ENCODE measurements around the gene PARD3B. TPM values are rescaled to one million over a fixed set of nuclear protein-coding genes. Genes with fewer than 3 reads are reported as not detected.

The PARD3B gene
- total and polyA plus RNA-seq, 2 of the 13 experiments (the other 11 are each of a cell fraction or from before 2014, with no cell fraction given): 0.71 to 2.3 TPM

DNA sequence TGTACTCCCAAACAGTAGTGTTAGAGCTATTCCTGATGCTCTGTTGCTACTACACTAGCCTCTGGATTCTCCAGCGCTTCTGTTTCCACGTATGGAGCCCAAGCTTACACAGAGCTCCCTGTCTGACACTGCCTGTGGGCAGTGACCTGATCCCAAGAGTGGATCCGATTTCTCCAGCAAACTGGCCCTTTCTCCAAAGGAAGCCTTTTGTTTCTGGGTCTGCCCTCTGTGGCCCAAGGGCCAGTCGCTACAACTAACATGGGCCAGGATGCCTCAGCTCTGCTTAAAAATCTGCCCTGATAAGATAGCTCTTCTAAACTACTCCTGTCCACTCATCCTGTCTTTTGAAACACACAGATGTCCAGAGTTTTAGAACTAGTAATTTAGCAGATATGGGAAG is 964.4 kb downstream of the PARD3B start:
- Histone ChIP-seq H2AFZ (ENCODE audit: low read length) (no peak overlapping the region), H3K9me3 (ENCODE audit: low read length) (no peaks in the 10 kb centered on the region), H3K4me3 (replicated peaks in 1 of 3; ENCODE audit: insufficient read depth in 1 of 3, low read depth in 2 of 3, low read length in 3 of 3) (no peak overlapping the region), H3K9ac (ENCODE audit: insufficient read depth, low read depth, low read length) (no peak overlapping the region), H3K79me2 (ENCODE audit: insufficient read depth, low read length) (no peaks in the 10 kb centered on the region), H3K27ac (ENCODE audit: extremely low read length, insufficient read depth, low read length) (no peak overlapping the region), H3K27me3 (ENCODE audit: control insufficient read depth in 1 of 2, insufficient read depth in 2 of 2, low read length in 2 of 2) (no peaks in the 10 kb centered on the region), H3K36me3 (replicated peaks in 1 of 2; ENCODE audit: control insufficient read depth in 1 of 2, insufficient read depth in 2 of 2, low read length in 2 of 2) (no peaks in the 10 kb centered on the region), H4K20me1 (ENCODE audit: insufficient read depth, low read length) (no peaks in the 10 kb centered on the region), H3K4me2 (ENCODE audit: low read depth, low read length) (no peak overlapping the region), H3K4me1 (ENCODE audit: insufficient read depth, low read length) (peaks cover 8% of the 10 kb centered on the region)
- ChIA-PET CTCF (ENCODE audit: low intra/inter-chr PET ratio, low total read pairs) (no interaction called here), POLR2A (no interaction called here)
- no TSS peak for BruUV-seq (replicated peaks)
- in situ Hi-C loops (cut with HindIII; ENCODE audit: extremely low pct_ligation_motif_present, low pct_unique_long_range_greater_than_20kb) (no loop called here), intact Hi-C loops (cut with micrococcal nuclease; ENCODE audit: unreplicated experiment) (no loop called here)
- TF ChIP-seq, protein P1, sequence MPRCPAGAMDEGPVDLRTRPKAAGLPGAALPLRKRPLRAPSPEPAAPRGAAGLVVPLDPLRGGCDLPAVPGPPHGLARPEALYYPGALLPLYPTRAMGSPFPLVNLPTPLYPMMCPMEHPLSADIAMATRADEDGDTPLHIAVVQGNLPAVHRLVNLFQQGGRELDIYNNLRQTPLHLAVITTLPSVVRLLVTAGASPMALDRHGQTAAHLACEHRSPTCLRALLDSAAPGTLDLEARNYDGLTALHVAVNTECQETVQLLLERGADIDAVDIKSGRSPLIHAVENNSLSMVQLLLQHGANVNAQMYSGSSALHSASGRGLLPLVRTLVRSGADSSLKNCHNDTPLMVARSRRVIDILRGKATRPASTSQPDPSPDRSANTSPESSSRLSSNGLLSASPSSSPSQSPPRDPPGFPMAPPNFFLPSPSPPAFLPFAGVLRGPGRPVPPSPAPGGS (CRISPR knock-in tag; IDR thresholded peaks at IDR 0.05): no peak
- no peak for TF ChIP-seq MTA1 (CRISPR knock-in tag; IDR thresholded peaks at IDR 0.05; ENCODE audit: borderline replicate concordance)
- no peak for TF ChIP-seq RELA (CRISPR knock-in tag; IDR thresholded peaks at IDR 0.05)
- no peak for TF ChIP-seq SCMH1 (CRISPR knock-in tag; IDR thresholded peaks at IDR 0.05; ENCODE audit: borderline replicate concordance)
- no peak for TF ChIP-seq GABPA (IDR thresholded peaks at IDR 0.05; ENCODE audit: low read depth, low read length)
- TF ChIP-seq GABPA (CRISPR knock-in tag; IDR thresholded peaks at IDR 0.05; ENCODE audit: low read depth): no peak
- no peak for TF ChIP-seq CHD4 (IDR thresholded peaks at IDR 0.05; ENCODE audit: borderline replicate concordance, low read length)
- no peak for TF ChIP-seq TGIF2 (CRISPR knock-in tag; IDR thresholded peaks at IDR 0.05)
- no peak for TF ChIP-seq U2AF2 (IDR thresholded peaks at IDR 0.05; ENCODE audit: low read depth, low read length)
- no peak for TF ChIP-seq KDM5B (CRISPR knock-in tag; IDR thresholded peaks at IDR 0.05; ENCODE audit: borderline replicate concordance)
- TF ChIP-seq, protein P2, sequence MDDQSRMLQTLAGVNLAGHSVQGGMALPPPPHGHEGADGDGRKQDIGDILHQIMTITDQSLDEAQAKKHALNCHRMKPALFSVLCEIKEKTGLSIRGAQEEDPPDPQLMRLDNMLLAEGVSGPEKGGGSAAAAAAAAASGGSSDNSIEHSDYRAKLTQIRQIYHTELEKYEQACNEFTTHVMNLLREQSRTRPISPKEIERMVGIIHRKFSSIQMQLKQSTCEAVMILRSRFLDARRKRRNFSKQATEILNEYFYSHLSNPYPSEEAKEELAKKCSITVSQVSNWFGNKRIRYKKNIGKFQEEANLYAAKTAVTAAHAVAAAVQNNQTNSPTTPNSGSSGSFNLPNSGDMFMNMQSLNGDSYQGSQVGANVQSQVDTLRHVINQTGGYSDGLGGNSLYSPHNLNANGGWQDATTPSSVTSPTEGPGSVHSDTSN (CRISPR knock-in tag; IDR thresholded peaks at IDR 0.05; ENCODE audit: borderline replicate concordance): no peak
- no peak for TF ChIP-seq DNMT3B (CRISPR knock-in tag; conservative IDR thresholded peaks at IDR 0.05)
- TF ChIP-seq DPF2 (CRISPR knock-in tag; IDR thresholded peaks at IDR 0.05; ENCODE audit: borderline replicate concordance, low read depth): no peak
- TF ChIP-seq, protein P3, sequence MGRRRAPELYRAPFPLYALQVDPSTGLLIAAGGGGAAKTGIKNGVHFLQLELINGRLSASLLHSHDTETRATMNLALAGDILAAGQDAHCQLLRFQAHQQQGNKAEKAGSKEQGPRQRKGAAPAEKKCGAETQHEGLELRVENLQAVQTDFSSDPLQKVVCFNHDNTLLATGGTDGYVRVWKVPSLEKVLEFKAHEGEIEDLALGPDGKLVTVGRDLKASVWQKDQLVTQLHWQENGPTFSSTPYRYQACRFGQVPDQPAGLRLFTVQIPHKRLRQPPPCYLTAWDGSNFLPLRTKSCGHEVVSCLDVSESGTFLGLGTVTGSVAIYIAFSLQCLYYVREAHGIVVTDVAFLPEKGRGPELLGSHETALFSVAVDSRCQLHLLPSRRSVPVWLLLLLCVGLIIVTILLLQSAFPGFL (CRISPR knock-in tag; IDR thresholded peaks at IDR 0.05): no peak
- DNase-seq (ENCODE audit: low spot score) (no peak), ATAC-seq (peak; percentile 43), FAIRE-seq (no peak)
- WGBS (ENCODE audit: low lambda C conversion rate): 65% methylated on average over 4 of the region's 4 CpGs

Data from HepG2 (cell line).